8988T (cell line): ENCODE data around the gene LIN9.
"Not testable (repeated sequence)": the region's sequence is repeated elsewhere in the genome, so short reads cannot be mapped to it uniquely, and the experiment has no call there.

Experiments
- DNase-seq: peaks from one replicate; pipeline ENCODE4 v3.0.0; 2011

Gene LIN9

DNA sequence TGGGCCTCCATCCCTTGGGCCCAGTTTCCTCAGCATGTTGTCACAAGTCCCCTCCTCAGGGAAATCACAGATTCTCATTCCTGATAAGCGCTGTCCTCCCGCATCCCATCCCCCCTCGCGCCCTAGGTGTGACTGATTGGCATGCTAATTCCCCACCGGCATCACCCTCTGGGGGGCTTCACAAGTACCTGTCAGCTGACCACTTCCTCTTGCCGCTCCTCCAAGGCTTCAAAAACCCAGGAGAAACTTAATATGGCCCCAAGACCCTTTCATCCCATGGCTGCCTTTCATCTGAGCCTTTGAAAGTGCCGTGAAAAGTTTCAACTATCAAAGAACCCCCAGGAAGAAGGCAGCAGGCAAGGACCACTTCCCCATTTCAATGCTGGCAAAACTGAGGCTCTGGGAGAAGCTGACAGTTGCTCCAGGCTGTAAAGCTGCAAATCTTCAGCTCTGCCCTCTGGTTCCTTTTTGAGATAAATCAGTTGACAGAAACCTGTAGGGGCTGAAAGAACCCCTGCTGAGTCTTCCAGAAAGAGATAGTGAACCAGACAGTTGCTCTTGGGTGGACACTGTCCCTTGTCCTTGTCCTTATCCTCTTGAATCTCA is 98.3 kb downstream of the LIN9 start:
- DNase-seq, result no peak

DNA sequence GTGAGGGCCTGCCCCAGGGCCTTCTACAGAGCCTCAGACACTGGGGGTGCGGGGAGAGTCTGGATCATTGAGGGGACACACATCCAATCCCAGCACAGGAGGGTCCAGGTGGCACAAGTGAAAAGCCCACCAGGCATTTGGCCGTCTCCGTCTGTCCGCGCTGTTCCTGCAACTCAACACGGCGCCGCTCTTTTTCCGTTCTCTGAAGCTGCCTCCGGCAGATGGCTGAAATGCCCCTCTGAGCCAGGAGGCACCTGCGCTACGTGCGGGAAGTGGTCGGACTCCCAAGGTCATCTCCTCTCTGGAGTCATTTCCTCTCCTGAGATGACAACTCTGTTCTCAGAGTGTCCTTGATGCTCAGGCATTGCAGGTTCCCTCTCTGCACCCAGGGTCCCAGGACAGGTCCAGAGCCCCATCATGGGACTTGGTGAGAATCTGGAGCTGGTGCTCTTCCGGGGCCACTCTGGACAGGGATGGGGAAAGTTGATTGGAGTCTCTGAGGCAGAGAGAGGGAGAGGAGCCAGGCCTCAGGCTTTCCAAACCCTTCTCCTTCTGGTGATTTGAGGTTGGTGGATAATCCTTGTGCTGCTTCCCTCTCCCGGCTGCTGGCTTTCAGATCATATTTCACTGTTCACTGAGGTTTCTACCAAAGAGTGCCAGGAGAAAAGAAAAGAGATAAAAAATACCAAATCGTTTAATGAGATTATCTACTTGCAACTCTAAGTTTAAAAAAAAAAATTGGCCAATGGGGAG is 99.5 kb downstream of the LIN9 start:
- no peak for DNase-seq

- no peak for DNase-seq
Observed at GRCh38 chr1:226207048-226207447, 101.9 kb downstream of the LIN9 start.

DNA sequence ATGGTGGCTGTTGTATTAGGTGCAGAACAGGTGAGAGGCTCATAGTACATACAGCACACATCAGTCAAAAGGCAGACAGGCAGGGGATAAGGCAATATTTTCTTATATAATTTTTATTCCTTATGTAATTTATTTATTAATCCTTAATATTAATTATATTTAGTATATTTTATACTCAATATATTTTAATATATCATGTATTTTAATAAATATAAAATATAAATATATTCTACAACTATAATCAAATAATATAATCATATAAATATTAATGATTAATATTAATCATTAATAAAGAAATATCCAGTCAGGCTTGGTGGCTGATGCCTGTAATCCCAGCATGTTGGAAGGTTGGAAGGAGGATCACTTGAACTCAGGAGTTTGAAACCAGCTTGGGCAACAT is 104.8 kb downstream of the LIN9 start:
- DNase-seq, result no peak

GRCh38 chr1:226203655-226204054 is 105.3 kb downstream of the LIN9 start:
- no peak for DNase-seq

- DNase-seq, result no peak
Observed at GRCh38 chr1:226203240-226203639, 105.7 kb downstream of the LIN9 start.

DNA sequence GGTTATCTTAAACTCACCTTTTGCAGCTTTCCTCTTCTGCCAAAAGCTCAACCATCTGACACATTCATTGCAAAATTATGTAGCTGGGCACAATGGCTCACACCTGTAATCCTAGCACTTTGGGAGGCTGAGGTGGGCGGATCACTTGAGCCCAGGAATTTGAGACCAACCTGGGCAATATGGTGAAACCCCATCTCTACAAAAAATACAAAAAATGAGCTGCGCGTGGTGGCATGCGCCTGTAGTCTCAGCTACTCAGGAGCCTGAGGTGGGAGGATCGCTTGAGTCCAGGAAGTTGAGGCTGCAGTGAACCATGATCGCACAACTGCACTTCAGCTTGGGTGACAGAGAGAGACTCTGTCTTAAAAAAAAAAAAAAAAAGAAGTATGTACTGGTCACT is 106.3 kb downstream of the LIN9 start:
- not testable (repeated sequence) for DNase-seq

DNA sequence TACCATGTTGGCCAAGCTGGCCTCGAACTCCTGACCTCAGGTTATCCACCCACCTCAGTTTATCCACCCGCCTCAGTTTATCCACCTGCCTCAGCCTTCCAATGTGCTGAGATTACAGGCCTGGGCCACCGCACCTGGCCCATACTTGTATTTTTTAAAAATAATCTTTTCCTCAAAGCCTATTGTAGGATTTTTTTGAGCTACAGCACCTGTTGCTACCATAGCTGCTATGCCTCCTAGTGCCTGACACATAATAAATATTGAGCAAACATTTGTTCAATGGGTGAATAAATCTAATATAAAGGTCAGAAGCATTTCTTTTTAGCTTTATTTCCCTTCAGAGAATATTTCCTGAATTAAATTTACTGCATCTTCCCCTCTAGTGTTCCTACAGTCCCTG is 106.7 kb downstream of the LIN9 start:
- no peak for DNase-seq

DNA sequence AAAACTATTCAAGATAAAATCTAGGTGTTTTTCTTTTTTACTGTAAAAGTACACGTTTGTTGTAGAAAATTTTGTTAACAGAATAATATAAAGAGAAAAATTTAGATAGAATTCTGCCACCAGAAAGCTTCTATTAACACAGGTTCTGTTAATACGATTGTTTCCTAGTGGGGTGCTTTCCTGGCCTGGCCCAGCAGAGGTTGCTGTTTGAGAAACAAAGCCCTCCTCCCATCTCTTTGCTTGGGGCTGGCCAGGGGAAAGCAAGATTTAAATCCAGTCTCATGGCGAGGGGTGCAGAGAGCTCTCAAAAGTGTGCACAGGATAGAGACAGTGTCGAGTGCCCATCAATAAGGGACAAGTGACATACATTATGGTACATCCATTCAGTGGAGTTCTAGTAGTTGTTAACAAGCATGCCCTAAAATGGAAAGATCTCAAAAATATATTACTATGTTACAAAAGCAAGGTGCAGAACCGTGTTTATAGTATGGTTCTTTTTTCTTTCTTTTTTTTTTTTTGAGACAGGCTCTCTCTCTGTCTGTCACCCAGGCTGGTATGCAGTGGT is 107.9 kb downstream of the LIN9 start:
- no peak for DNase-seq

DNA sequence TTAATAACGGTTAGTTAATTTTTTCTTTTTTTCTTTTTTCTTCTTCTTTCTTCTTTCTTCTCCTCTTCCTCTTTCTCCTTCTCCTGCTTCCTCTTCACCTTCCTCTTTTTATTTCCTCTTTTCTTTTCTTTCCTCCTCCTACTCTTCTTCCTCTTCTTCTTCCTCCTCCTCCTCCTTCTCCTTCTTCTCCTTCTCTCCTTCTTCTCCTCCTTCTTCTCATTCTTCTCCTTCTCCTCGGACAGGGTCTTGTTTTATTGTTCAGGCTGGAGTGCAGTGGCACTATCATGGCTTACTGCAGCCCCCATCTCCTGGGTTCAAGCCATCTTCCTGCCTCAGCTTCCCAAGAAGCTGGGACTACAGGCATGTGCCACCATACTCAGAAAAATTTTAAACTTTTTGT is 109.0 kb downstream of the LIN9 start:
- DNase-seq, result no peak

DNA sequence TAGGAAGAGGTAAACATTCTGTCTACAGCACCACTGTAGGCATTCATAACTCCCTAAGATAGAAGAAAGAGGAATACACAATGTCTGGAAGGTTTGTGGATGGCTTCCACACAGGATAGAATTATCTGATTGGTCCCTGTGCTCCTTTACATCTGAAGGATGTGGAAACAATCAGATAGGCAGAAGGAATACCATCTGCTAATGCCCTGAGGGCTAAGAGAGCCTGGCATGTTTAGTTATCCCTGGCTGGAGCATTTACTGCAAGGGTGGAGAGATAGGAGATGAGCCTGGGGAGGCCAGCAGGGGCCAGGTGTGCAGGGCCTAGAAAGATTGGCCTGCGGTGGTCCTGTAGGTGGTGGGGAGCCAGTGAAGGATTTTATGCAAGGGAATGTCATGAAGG is 113.8 kb downstream of the LIN9 start:
- DNase-seq, result no peak

GRCh38 chr1:226187380-226187779 is 121.6 kb downstream of the LIN9 start:
- DNase-seq, result no peak

DNA sequence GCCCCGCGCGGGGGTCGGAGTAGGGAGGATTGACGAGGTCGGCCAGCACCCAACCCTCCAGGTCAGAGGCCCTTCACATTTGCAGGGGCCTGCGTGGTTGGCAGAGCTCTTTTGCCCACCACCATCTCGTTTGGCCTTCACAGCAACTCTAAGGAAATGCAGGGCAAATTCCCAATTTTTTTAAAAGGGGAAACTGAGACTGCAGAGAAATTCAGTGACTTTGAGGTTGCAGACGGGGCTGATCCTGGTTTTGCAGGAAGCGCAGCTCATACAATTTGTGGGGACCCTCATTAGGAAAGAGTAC is 122.0 kb downstream of the LIN9 start:
- no peak for DNase-seq

- peak; percentile 75 for DNase-seq
Observed at GRCh38 chr1:226186124-226187018, 122.6 kb downstream of the LIN9 start, which contains the start of gene ACBD3. TSS of gene ACBD3 (minus strand) at chr1:226186741. CDS start at chr1:226186675, 66 bp downstream.

GRCh38 chr1:226185141-226186036 is 123.6 kb downstream of the LIN9 start:
- DNase-seq, result no peak

DNA sequence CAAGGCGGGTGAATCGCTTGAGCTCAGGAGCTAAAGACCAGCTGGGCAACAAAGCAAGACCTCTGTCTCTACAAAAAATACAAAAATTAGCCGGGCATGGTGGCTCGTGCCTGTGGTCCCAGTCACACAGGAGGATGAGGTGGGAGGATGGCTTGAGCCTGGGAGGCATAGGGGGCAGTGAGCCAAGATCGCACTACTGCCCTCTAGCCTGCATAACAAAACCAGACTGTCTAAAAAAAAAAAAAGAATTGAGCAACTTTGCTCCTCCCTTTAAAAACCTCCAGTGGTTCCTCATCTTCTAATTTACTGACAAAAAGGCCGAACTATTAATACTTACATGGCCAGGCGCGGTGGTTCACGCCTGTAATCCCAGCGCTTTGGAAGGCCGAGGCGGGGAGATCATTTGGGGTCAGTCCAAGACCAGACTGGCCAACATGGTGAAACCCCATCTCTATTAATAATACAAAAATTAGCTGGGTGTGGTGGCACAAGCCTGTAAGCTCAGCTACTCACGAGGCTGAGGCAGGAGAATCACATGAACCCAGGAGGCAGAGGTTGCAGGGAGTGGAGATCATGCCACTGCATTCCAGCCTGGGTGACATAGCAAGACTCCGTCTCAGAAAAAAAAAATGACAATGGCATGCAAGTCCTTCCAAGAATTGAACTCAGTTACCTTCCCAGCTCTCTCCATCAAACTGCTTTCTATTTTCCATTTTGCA is 126.8 kb downstream of the LIN9 start:
- DNase-seq, result peak; percentile 47
